Mesothelial cell of epicardium (in vitro differentiated cells): ENCODE measurements around the gene PLXNB2. TPM values are rescaled to one million over a fixed set of nuclear protein-coding genes. Genes with fewer than 3 reads are reported as not detected.

Experiments used
- DNase-seq, 2 experiments: peaks; one replicate each; pipeline ENCODE4 v3.0.0; 2021; ENCODE audit warnings: low spot score in 2 of 2; ENCODE audit not compliant: unreplicated experiment in 2 of 2
- H3K27ac Mint-ChIP-seq: 2 replicates; pipeline ENCODE4 v1.8.0; 2021; ENCODE audit warnings: mixed read lengths
- H3K27me3 Mint-ChIP-seq: 2 replicates; pipeline ENCODE4 v1.8.0; 2021; ENCODE audit warnings: low read depth, mixed read lengths
- H3K36me3 Mint-ChIP-seq: 2 replicates; pipeline ENCODE4 v1.8.0; 2021; ENCODE audit warnings: mixed read lengths
- H3K4me1 Mint-ChIP-seq: 2 replicates; pipeline ENCODE4 v1.8.0; 2021; ENCODE audit warnings: mixed read lengths
- H3K4me3 Mint-ChIP-seq: 2 replicates; pipeline ENCODE4 v1.8.0; 2021; ENCODE audit warnings: mild to moderate bottlenecking, moderate library complexity, mixed read lengths
- H3K9me3 Mint-ChIP-seq: 2 replicates; pipeline ENCODE4 v1.8.0; 2021; ENCODE audit warnings: mixed read lengths
- CTCF ChIP-seq: fragments of 200-600 bp; sonication (generic); IDR thresholded peaks from one replicate; pipeline ENCODE4 v1.5.0; 2021; ENCODE audit warnings: antibody characterized with exemption; ENCODE audit not compliant: unreplicated experiment
- total RNA-seq: library from RNA; stranded (reverse); gene quantifications from 3 replicates; pipeline ENCODE4 v1.2.1, GENCODE V29; 2021

The PLXNB2 gene
- total RNA-seq, 1 donor from 2014 or later: 467 TPM

- Mint-ChIP-seq H3K27ac (no peak overlapping the region), H3K36me3 (peaks cover 3% of the 10 kb centered on the region), H3K4me1 (peaks cover 16% of the 10 kb centered on the region), H3K4me3 (no peak overlapping the region), H3K27me3 (no peaks in the 10 kb centered on the region), H3K9me3 (no peaks in the 10 kb centered on the region)
- TF ChIP-seq CTCF: no peak
- no peak for DNase-seq
These were observed 3.6 kb upstream of the PLXNB2 start for GRCh38 chr22:50310949-50311444.

GRCh38 chr22:50310031-50310722, 2.7 kb upstream of the PLXNB2 start:
- Mint-ChIP-seq H3K9me3 (no peaks in the 10 kb centered on the region), H3K27ac (no peak overlapping the region), H3K4me3 (no peak overlapping the region), H3K4me1 (peaks cover 24% of the 10 kb centered on the region), H3K27me3 (no peaks in the 10 kb centered on the region), H3K36me3 (no peaks in the 10 kb centered on the region)
- no peak for TF ChIP-seq CTCF
- no peak for DNase-seq

- peak overlapping the region; percentile 50 for H3K27ac Mint-ChIP-seq
- DNase-seq: no peak
- H3K4me1 Mint-ChIP-seq: peaks cover 29% of the 10 kb centered on the region
- no peaks in the 10 kb centered on the region for H3K36me3 Mint-ChIP-seq
- no peaks in the 10 kb centered on the region for H3K27me3 Mint-ChIP-seq
- no peaks in the 10 kb centered on the region for H3K9me3 Mint-ChIP-seq
- TF ChIP-seq CTCF: no peak
- H3K4me3 Mint-ChIP-seq: no peak overlapping the region
These were observed 2.1 kb upstream of the PLXNB2 start for GRCh38 chr22:50309601-50309991.

- Mint-ChIP-seq H3K27ac (peak overlapping the region; percentile 96), H3K36me3 (no peaks in the 10 kb centered on the region), H3K9me3 (no peaks in the 10 kb centered on the region), H3K4me1 (peaks cover 29% of the 10 kb centered on the region), H3K27me3 (no peaks in the 10 kb centered on the region), H3K4me3 (peak overlapping the region; percentile 61)
- TF ChIP-seq CTCF: no peak
- no peak for DNase-seq
These were observed 1.6 kb upstream of the PLXNB2 start for GRCh38 chr22:50308986-50309600.

GRCh38 chr22:50308597-50308935, 1.1 kb upstream of the PLXNB2 start:
- peak overlapping the region; percentile 61 for H3K4me3 Mint-ChIP-seq
- H3K27ac Mint-ChIP-seq: peak overlapping the region; percentile 96
- peaks cover 34% of the 10 kb centered on the region for H3K4me1 Mint-ChIP-seq
- TF ChIP-seq CTCF: no peak
- H3K9me3 Mint-ChIP-seq: no peaks in the 10 kb centered on the region
- no peaks in the 10 kb centered on the region for H3K27me3 Mint-ChIP-seq
- H3K36me3 Mint-ChIP-seq: no peaks in the 10 kb centered on the region
- no peak for DNase-seq
